Right renal pelvis (tissue), 4 donors: ENCODE results near the gene UBE2Q1. TPM values are rescaled to one million over a fixed set of nuclear protein-coding genes. Genes with fewer than 3 reads are reported as not detected.
"Not testable (repeated sequence)": the region's sequence is repeated elsewhere in the genome, so short reads cannot be mapped to it uniquely, and the experiment has no call there.

ENCODE experiments used
- DNase-seq, 4 donors: peaks; one replicate each; pipeline ENCODE4 v3.0.0-alpha.2; 2013; ENCODE audit warnings: low read depth in 4 of 4, low spot score in 3 of 4, missing footprints in 1 of 4
- polyA plus RNA-seq, 4 donors: library from polyadenylated mRNA; unstranded; fragments of 120-200 nt; gene quantifications; one replicate each; pipeline ENCODE4 v1.2.1, GENCODE V29; 2013; ENCODE audit not compliant: insufficient read length in 4 of 4

Gene UBE2Q1
- polyA plus RNA-seq, 4 donors = 110 to 134 (median 121) TPM

GRCh38 chr1:154553056-154554030 is 5.1 kb downstream of the UBE2Q1 start:
- no peak for DNase-seq

GRCh38 chr1:154552036-154552435 is 6.4 kb downstream of the UBE2Q1 start:
- no peak for DNase-seq

DNA sequence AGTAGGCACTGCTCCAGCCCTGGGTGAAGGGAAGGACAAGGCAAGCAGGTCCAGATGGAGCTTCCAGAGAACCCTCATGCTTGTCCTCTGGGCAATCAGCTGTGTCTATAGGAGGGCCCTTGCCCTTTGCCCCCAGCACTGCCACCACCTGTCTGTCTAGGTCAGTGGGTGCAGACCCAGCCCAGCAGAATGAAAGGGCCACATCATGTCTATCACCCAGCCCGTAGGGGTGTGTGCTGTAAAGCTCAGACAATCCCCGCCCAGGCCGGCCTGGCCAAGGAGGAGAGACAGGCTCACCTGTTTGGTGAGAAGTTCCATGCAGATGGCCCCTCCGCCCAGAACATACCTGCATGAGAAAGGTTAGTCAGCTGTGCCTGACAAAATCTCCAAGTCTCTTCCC is 7.0 kb downstream of the UBE2Q1 start:
- no peak for DNase-seq

DNA sequence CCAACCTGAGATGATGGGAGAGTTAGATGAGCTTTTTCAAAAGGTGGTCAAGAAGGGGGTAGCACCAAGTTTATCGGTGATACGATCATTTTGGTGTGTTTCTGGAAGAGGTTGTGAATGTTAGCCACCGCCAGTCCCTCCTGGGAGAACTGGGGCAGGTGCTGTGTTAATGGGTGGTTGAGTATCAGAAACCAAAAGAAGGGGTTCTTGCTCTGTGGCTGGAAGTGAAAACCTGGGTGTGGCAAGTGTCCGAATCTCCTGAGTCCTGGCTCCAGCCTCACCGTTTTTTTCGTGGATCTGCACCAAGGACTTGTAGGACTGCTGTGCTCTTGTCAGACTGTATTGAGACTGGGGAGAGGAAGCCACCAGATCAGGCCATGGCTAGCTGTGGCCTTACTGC is 7.8 kb downstream of the UBE2Q1 start:
- no peak for DNase-seq

DNA sequence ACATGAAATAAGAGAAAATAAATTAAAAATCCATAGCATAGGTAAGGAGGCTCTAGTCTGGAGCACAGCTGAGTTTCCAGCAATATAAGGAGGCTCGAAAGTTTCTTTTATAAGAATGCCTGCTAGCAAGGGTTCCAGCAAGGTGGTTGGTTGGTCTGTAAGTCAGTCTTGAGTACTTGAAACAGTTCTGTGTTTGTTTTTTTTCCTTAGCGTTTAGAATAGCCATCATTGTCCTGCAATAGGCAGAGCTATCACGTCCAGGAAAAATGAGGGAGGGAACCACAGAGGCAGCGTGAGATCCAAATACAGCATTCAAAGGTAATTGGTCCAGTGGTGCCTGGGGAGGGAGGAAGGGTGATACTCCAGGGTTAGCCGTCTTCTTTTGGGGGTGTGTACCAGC is 8.4 kb downstream of the UBE2Q1 start:
- no peak for DNase-seq

DNA sequence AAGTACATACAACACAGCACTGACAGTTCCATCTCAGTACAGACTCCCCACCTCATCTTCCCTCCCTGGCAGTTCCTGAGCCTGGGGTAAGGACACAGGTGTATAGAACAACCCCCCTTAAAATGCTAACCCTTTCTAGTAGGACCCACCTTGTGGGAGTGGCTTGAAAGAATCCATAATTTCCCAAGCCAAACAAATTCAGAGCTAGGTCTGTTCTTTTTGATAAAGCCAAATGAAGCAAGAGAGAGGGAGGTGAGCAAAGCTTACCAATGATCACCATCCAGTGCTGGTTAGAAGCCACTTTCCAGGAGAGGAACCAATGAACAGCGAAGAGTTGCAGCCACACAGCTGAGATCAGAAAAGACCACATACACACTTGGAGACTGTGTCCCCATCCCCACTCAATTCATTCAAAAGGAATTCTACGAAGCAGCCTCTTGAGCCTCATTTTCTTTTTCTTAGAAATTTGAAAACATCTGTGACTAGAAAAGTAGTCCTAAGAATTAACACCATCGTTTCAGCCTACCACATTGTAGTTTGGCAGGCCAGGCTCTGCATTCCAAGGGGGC is 9.2 kb downstream of the UBE2Q1 start:
- no peak for DNase-seq

DNA sequence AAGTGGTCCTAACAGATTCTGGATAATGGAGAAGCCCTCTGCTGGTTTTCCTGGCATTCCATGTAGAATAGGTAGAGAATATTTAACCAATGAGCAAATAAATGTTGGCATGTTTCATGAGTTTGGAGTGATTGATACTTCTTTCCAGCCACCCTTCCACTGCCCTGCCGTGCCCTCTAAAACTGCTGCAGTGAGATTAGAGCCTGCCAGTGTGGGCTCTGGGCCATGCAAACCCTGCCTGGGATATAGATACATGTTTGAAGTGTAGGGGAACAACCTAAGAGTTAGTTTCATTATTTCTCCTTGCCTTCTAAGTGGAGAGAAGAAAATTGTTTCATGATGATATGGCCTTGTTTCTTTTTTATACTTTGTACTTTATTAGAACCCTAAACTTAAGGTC is 10.4 kb downstream of the UBE2Q1 start:
- DNase-seq = no peak

- DNase-seq = no peak
These were observed 11.2 kb downstream of the UBE2Q1 start for GRCh38 chr1:154547105-154547732.

DNA sequence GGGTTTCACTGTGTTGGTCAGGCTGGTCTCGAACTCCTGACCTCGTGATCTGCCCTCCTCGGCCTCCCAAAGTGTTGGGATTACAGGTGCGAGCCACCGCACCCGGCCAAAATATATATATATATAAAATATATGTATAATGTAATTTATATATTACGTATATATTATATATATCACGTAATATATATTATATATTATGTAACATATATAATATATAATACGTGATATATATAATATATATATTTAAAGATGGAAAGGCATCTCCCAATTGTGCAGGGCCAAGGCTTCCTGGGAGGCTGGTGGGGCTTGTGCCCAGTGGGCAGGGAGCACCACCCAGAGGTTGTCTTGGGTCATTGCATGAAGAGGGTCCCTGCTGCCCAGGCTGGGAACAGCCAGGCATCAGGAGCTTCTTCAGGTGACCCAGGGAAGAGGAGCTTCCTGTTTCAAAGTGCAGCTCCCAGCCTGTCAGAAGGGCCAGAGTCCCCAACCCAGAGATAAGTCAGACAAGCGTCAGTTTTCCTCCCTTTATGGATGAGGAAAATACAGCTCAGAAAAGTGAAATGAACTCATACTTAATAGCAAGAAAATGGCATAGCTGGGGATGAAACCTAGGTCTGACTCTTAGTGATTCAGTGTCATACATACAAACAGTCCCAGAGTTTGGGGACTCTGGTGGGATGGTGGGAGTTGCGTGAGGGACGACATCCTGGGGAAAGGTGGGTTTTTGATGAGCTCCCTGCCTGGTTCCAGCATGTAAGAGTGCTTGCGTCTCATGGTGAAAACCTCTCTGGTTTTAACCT is 12.0 kb downstream of the UBE2Q1 start:
- DNase-seq = no peak

- DNase-seq = no peak
These were observed 17.2 kb downstream of the UBE2Q1 start for GRCh38 chr1:154541231-154541630.

DNA sequence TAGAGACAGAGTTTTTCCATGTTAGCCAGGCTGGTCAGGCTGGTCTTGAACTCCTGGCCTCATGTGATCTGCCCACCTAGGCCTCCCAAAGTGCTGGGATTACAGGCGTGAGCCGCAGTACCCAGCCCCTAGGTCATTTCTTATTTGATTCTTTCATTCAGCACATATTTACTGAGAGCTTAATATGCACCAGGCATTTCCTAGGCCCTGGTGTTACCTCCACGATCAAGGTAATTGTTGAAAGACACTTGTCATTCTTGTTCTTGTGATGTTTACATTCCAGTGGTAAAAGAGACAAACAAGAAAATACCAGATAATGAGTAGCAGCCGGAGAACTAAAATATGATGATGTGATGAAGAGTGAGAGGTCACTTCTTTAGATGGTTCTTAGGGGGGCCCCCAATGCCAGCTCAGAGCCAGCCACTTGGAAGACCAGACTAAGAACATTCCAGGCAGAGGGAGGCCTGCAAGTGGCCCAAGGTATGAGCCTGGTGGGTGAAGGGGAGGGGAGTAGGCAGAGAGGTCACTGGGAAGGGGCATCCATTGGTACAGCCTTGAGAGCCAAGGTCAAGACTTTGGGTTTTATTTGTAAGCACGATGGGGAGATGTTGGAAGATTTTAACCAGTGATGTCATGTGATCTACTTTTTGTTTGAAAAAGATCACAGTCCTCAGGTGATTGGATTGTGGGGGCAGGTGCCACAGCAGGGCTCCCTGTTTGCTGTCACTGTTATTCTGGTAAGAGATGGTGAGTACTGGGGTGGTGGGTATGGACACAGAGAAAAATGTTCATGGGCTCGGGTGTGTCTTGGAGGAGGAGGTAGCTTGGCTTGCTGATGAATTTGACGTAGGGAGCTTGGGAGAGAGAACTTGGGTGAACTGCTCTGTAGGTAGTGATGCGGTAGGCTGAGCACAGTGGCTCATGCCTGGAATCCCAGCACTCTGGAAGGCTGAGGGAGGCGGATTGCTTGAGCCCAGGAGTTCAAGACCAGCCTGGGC is 18.7 kb downstream of the UBE2Q1 start:
- no peak for DNase-seq

DNA sequence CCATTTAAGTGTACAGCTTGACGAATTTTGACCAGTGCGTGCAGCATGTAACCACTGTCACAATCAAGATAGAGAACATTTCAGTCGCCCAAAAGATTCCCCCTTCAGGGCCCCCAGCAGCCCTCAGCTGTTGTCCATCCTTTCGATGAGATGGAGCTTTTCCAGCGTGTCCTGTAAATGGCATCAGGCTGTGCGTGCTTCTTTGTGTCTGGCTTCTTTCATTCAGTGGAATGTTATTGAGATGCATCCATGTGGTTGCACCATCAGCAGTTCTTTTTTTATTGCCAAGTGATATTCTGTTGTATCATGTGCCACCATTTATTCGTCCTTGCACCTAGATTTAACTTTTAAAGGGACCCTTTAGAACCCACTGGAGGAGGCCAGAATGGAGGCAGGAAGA is 21.9 kb downstream of the UBE2Q1 start:
- no peak for DNase-seq

- no peak for DNase-seq
These were observed 24.3 kb downstream of the UBE2Q1 start for GRCh38 chr1:154533952-154534844.

- not testable (repeated sequence) for DNase-seq
These were observed 26.5 kb downstream of the UBE2Q1 start for GRCh38 chr1:154531950-154532349.

GRCh38 chr1:154529308-154529707 is 29.2 kb downstream of the UBE2Q1 start:
- no peak for DNase-seq

DNA sequence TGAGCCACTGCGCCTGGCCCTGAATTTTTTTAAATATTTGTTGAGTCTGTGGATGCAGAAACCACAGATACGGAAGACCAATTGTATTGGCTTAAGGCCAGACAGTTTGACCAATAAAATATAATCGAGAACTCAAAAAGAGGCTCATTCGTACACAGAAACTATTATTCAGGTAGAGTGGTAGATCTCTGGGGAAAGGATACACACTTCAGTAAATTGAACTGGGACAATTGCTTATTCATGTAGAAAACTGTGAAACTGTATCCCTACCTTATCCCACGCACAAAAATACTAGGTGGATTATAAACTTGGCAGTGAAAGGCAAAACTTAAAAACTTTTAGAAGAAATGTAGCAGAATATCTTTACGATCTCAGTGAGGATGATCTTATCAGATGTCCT is 31.3 kb downstream of the UBE2Q1 start:
- no peak for DNase-seq

- DNase-seq = no peak
These were observed 33.6 kb downstream of the UBE2Q1 start for GRCh38 chr1:154524881-154525280.

GRCh38 chr1:154521695-154522094 is 36.8 kb downstream of the UBE2Q1 start:
- DNase-seq = no peak

DNA sequence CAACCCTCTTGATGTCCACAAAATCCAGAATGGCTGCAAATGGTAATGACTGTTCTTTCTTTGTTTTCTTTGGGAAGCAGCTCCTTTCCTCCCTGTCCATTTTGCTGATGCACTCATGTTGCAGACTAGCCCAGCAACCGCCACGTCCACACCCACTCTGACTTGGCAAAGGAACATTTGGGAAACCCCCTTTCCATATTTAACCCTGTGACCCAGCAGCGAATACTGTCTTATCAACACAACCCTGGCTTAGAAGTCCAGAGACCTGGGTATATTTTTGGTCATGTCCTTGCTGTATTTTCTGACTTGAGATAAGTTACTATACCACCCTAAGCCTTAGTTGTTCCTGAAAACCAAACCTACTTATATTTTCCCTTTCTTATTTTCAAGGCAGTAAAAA is 38.1 kb downstream of the UBE2Q1 start:
- DNase-seq = no peak
